ENCODE measurements around the gene P2RX6.

Gene P2RX6

GRCh38 chr22:20979940-20980453 is 35.0 kb upstream of the P2RX6 start:
- DNase-seq (ENCODE audit: low read depth in 3 of 3): no peak

- no peak for DNase-seq (ENCODE audit: low read depth in 3 of 3)
Observed at GRCh38 chr22:20980523-20980922, 34.4 kb upstream of the P2RX6 start.

- no peak for DNase-seq (ENCODE audit: low read depth in 3 of 3)
Observed at GRCh38 chr22:20980938-20981722, 33.8 kb upstream of the P2RX6 start.

- DNase-seq (ENCODE audit: low read depth in 3 of 3): peak; percentile 53 to 73 (median 62)
Observed at GRCh38 chr22:20981787-20982562, 33.0 kb upstream of the P2RX6 start, which contains the start of gene LZTR1. Gene LZTR1 (plus strand): TSS chr22:20982297. CDS start chr22:20982372, 75 bp downstream.

GRCh38 chr22:20982563-20982882 is 32.4 kb upstream of the P2RX6 start:
- DNase-seq (ENCODE audit: low read depth in 3 of 3): no peak

- no peak for DNase-seq (ENCODE audit: low read depth in 3 of 3)
Observed at GRCh38 chr22:20983081-20983771, 31.7 kb upstream of the P2RX6 start.

- DNase-seq (ENCODE audit: low read depth in 3 of 3): no peak
Observed at GRCh38 chr22:20985720-20986119, 29.2 kb upstream of the P2RX6 start.

- no peak for DNase-seq (ENCODE audit: low read depth in 3 of 3)
Observed at GRCh38 chr22:20986365-20986764, 28.6 kb upstream of the P2RX6 start.

- DNase-seq (ENCODE audit: low read depth in 3 of 3): no peak
Observed at GRCh38 chr22:20987375-20987774, 27.6 kb upstream of the P2RX6 start.

GRCh38 chr22:20988573-20989322 is 26.2 kb upstream of the P2RX6 start:
- DNase-seq (ENCODE audit: low read depth in 3 of 3): no peak

GRCh38 chr22:20989323-20990138 is 25.4 kb upstream of the P2RX6 start:
- DNase-seq (ENCODE audit: low read depth in 3 of 3): no peak

GRCh38 chr22:20990184-20991180 is 24.5 kb upstream of the P2RX6 start:
- no peak for DNase-seq (ENCODE audit: low read depth in 3 of 3)

- DNase-seq (ENCODE audit: low read depth in 3 of 3): no peak
Observed at GRCh38 chr22:20991252-20992055, 23.5 kb upstream of the P2RX6 start.

GRCh38 chr22:20992056-20992442 is 22.9 kb upstream of the P2RX6 start:
- no peak for DNase-seq (ENCODE audit: low read depth in 3 of 3)

- DNase-seq (ENCODE audit: low read depth in 3 of 3): no peak
Observed at GRCh38 chr22:20992456-20993303, 22.3 kb upstream of the P2RX6 start.

- no peak for DNase-seq (ENCODE audit: low read depth in 3 of 3)
Observed at GRCh38 chr22:20993304-20994127, 21.4 kb upstream of the P2RX6 start.

Data from stimulated activated CD4-positive, alpha-beta T cell treated with anti-CD3 and anti-CD28 coated beads, TNF-alpha, amount 100 ng/mL, for 24 hours (primary cell).